Left lung (tissue), 10 donors: ENCODE results near the gene UNC93A. TPM values are rescaled to one million over a fixed set of nuclear protein-coding genes. Genes with fewer than 3 reads are reported as not detected.
"Not testable (repeated sequence)": the region's sequence is repeated elsewhere in the genome, so short reads cannot be mapped to it uniquely, and the experiment has no call there.

Source experiments
- ATAC-seq: fragments of 200-7000 bp; cut with Tn5 transposase; one replicate; pipeline ENCODE4 v1.9.1; 2020; ENCODE audit warnings: moderate library complexity
- DNase-seq, 4 donors: peaks; one replicate each; pipeline ENCODE4 v3.0.0-alpha.2; 2013 to 2020
- H3K27ac ChIP-seq, 2 donors: fragments of 200-600 bp; sonication (generic) in 1 of 2; one replicate each; pipeline versions ENCODE4 v1.5.0 to v1.8.0; 2020 to 2021
- H3K27me3 ChIP-seq, 2 donors: fragments of 200-600 bp; sonication (generic) in 1 of 2; one replicate each; pipeline versions ENCODE4 v1.5.0 to v1.8.0; 2020 to 2021
- H3K36me3 ChIP-seq, 2 donors: fragments of 200-600 bp; sonication (generic) in 1 of 2; one replicate each; pipeline versions ENCODE4 v1.5.0 to v1.8.0; 2020 to 2021
- H3K4me1 ChIP-seq, 2 donors: fragments of 200-600 bp; one replicate each; pipeline ENCODE4 v1.8.0; 2021
- H3K4me3 ChIP-seq, 2 donors: fragments of 200-600 bp; sonication (generic) in 1 of 2; one replicate each; pipeline versions ENCODE4 v1.5.0 to v1.8.0; 2020 to 2021; ENCODE audit warnings: mild to moderate bottlenecking in 1 of 2
- H3K9me3 ChIP-seq, 2 donors: fragments of 200-600 bp; sonication (generic) in 1 of 2; one replicate each; pipeline versions ENCODE4 v1.5.0 to v1.8.0; 2020 to 2021
- intact Hi-C, 2 donors: fragments of 100-400 bp; cut with DNase I; formaldehyde crosslinking; loops; one replicate each; pipeline versions ENCODE4 v1.11.2 to v1.14.2; 2022
- polyA plus RNA-seq, 6 donors: library from polyadenylated mRNA; unstranded; fragments of 120-200 nt; gene quantifications; one replicate each; pipeline ENCODE4 v1.2.1, GENCODE V29; 2013; ENCODE audit not compliant: insufficient read length in 6 of 6
- total RNA-seq, 2 donors: library from RNA; stranded (reverse); fragmentation: NEBNext Ultra II Directional; extraction: Animal tissue kit (Norgen Biotek cat#: 25700); gene quantifications; one replicate each; pipeline ENCODE4 v1.2.1, GENCODE V29; 2021
- TF ChIP-seq, protein P1 (sequence below), 2 donors: fragments of 200-600 bp; sonication (generic) in 1 of 2; IDR thresholded peaks; one replicate each; pipeline versions ENCODE4 v1.5.0 to v1.8.0; 2021; ENCODE audit warnings: antibody characterized with exemption in 2 of 2
- donor health status: DM: no; HTN: yes; CAD: no.
- donor health status: DM: no; HTN: no; CAD: no.

The UNC93A gene
- total and polyA plus RNA-seq, 8 donors: 0.21 TPM; not detected in 7

DNA sequence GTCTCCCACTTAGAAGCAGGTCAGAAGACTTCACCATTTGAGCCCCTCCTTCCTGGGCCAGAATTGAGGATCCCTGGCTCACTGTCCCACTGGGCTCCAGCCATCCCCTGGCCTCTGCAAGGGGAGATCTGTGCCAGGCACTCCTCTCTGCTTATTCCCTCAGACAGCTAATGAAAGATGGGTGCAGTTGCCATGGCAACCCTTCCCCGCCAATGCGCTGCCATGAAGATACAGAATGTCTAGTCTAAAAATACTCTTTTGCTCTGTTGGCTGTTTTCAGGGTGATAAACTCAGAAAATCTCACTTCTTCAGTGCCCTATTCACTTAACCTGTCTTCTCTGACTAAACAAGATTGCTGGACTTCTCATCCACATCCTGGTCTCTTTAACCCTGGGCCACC, 20.2 kb downstream of the UNC93A start:
- TF ChIP-seq, protein P1, sequence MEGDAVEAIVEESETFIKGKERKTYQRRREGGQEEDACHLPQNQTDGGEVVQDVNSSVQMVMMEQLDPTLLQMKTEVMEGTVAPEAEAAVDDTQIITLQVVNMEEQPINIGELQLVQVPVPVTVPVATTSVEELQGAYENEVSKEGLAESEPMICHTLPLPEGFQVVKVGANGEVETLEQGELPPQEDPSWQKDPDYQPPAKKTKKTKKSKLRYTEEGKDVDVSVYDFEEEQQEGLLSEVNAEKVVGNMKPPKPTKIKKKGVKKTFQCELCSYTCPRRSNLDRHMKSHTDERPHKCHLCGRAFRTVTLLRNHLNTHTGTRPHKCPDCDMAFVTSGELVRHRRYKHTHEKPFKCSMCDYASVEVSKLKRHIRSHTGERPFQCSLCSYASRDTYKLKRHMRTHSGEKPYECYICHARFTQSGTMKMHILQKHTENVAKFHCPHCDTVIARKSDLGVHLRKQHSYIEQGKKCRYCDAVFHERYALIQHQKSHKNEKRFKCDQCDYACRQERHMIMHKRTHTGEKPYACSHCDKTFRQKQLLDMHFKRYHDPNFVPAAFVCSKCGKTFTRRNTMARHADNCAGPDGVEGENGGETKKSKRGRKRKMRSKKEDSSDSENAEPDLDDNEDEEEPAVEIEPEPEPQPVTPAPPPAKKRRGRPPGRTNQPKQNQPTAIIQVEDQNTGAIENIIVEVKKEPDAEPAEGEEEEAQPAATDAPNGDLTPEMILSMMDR (IDR thresholded peaks at IDR 0.05): no peak
- no peaks in the 10 kb centered on the region for H3K27me3 ChIP-seq
- intact Hi-C loops: no loop called here
- H3K4me3 ChIP-seq: no peak overlapping the region
- H3K9me3 ChIP-seq: no peaks in the 10 kb centered on the region
- ATAC-seq (no peak), DNase-seq (no peak)
- H3K36me3 ChIP-seq: no peaks in the 10 kb centered on the region
- no peaks in the 10 kb centered on the region for H3K4me1 ChIP-seq
- H3K27ac ChIP-seq: no peak overlapping the region

GRCh38 chr6:167311691-167312090, 20.6 kb downstream of the UNC93A start:
- H3K4me1 ChIP-seq, H3K4me3 ChIP-seq, H3K27ac ChIP-seq, intact Hi-C loops, DNase-seq, ATAC-seq, H3K36me3 ChIP-seq, H3K27me3 ChIP-seq, H3K9me3 ChIP-seq: not testable (repeated sequence)

GRCh38 chr6:167314180-167314821, 23.2 kb downstream of the UNC93A start:
- TF ChIP-seq, protein P1 (IDR thresholded peaks at IDR 0.05): no peak
- no peaks in the 10 kb centered on the region for H3K36me3 ChIP-seq
- H3K4me1 ChIP-seq: no peaks in the 10 kb centered on the region
- no peaks in the 10 kb centered on the region for H3K9me3 ChIP-seq
- H3K27ac ChIP-seq: no peak overlapping the region
- DNase-seq (no peak), ATAC-seq (no peak)
- no peaks in the 10 kb centered on the region for H3K27me3 ChIP-seq
- intact Hi-C loops: no loop called here
- no peak overlapping the region for H3K4me3 ChIP-seq

DNA sequence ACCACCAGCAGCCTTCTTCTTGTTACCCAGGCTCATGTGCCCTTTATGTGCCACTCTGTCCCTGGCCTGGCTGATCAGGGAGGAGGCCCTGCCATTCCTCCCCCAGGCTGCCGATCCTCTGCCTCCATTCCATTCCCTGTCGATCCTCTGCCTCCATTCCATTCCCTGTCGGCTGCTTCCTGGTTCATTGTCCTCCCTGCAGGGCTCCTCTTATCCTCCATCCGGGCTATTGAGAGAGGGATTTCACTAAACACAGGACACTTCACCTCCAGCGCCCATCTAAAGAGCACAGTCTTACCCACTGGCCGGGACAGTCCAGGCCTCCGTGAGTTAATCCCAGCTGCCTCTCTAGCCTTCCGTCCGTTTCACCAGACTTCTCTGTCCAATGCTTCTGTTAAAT, 26.1 kb downstream of the UNC93A start:
- TF ChIP-seq, protein P1 (IDR thresholded peaks at IDR 0.05): no peak
- no peak for DNase-seq
- Histone ChIP-seq H3K36me3 (no peaks in the 10 kb centered on the region), H3K4me3 (no peak overlapping the region), H3K27me3 (no peaks in the 10 kb centered on the region), H3K4me1 (no peaks in the 10 kb centered on the region), H3K27ac (no peak overlapping the region), H3K9me3 (no peaks in the 10 kb centered on the region)
- intact Hi-C loops: no loop called here
- no peak for ATAC-seq

DNA sequence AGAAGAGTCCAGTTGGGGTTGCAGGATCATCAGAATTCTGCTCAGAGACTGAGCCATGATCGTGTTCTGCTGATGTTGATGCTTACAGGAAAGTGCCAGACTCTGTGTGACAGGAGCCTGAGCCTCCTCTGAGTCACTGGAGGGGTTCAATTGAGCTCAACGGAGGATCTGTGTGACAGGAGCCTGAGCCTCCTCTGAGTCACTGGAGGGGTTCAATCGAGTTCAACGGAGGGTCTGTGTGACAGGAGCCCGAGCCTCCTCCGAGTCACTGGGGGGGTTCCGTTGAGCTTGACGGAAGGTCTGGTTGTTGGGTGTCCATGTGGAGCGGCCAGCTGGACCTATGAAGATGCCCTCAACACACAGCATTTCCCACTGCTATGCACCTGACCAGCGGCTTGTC, 27.2 kb downstream of the UNC93A start:
- ATAC-seq, H3K4me3 ChIP-seq, H3K4me1 ChIP-seq, DNase-seq, H3K27ac ChIP-seq, H3K27me3 ChIP-seq, H3K36me3 ChIP-seq, intact Hi-C loops, H3K9me3 ChIP-seq: not testable (repeated sequence)

DNA sequence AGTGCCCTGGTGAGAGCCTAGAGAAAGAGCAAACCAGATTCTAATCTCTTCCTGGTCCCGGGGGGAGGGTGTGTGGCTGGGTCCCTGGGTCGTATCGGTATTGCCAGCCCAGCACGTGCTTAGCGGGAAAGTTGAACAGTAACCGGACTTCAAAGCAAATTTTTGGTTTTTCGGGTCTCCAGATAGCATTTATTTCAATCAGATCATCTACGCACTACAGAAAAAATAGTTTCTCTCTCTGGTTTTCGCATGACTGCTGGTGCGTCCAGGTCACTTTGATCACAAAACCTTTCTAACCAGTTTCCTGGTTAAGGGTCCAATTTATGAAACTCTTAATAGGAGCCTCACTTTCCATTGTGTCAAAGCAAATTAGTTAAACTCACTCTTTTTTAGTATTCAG, 27.7 kb downstream of the UNC93A start:
- DNase-seq, ATAC-seq, H3K36me3 ChIP-seq, H3K4me1 ChIP-seq, H3K9me3 ChIP-seq, H3K27ac ChIP-seq, intact Hi-C loops, H3K27me3 ChIP-seq, H3K4me3 ChIP-seq: not testable (repeated sequence)

DNA sequence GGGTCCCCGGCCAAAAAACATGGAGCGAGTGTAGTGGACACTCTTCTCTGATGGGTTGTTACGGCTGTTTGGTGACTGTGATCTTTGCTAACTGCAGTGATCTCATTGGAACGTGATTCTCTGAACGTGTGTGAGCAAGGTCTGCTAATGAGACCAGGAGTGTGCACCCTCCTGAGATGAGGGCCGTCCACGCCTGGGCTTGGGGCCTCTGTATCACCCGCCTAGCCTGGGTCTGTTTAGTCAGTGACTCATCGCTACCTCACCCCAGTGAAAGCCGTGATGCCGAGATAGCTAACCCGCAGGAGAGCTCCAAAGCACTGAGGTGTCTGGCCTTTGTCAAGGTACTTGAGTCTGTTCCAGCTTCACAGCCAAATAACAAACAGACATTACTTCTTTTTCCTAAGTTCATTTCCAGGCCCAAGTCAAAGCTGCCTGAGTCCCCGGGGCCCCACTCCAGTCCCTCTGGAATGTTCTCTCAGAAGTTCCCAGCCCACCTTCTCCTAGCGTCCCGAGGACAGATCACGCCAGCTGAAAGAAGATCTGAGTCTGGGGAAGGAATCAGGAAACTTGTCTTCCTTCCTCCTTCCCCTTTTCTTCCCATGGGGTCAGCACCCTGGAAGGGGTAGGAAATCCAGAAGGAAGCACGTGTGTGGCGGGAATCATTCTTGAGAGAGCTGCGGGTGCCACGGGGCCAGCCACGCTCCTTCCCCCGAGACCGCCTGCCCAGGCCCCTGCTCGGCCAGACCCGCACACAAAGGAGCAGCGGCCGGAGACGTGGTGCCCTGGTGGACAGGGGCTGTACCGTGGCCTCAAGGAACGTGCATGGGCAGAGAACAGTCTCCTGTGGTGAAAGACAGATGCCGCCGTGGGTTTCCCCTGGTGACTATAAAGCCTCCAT, 29.0 kb downstream of the UNC93A start:
- ATAC-seq: peak; percentile 96
- H3K4me1 ChIP-seq, H3K9me3 ChIP-seq, H3K27ac ChIP-seq, H3K36me3 ChIP-seq, intact Hi-C loops, DNase-seq, H3K27me3 ChIP-seq, H3K4me3 ChIP-seq: not testable (repeated sequence)

- ATAC-seq, H3K36me3 ChIP-seq, H3K27me3 ChIP-seq, H3K9me3 ChIP-seq, H3K4me3 ChIP-seq, DNase-seq, H3K4me1 ChIP-seq, H3K27ac ChIP-seq, intact Hi-C loops: not testable (repeated sequence)
Observed at GRCh38 chr6:167320754-167321056, 29.6 kb downstream of the UNC93A start.

DNA sequence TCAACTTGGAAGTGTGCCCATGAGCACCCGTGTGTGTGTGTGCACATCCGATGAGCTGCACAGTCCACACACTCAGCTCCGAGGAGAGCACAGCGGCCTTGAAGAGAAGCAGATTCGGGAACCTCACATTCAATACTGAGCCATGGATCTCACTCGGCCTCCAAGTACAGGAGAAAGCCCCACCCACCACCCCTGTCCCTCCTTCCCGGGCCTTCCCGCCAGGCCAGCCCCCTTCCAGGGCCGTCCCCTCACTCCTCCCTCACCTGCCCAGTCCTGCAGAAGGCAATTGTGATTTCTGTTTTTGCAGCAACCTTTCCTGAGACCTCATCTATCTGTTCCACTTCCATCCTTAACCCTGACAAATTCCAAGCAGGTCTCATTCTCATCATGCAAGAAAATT, 30.1 kb downstream of the UNC93A start:
- H3K9me3 ChIP-seq, intact Hi-C loops, H3K4me1 ChIP-seq, H3K36me3 ChIP-seq, H3K4me3 ChIP-seq, DNase-seq, H3K27ac ChIP-seq, H3K27me3 ChIP-seq: not testable (repeated sequence)
- peak; percentile 42 for ATAC-seq
